GM19438 (cell line): ENCODE results near the gene XDH.
A peak's percentile ranks its signal among the peaks of the same experiment; 100 is the strongest.

ENCODE experiments used
- ATAC-seq: cut with Tn5 transposase; IDR thresholded peaks from one replicate; pipeline ENCODE4 v1.9.1; 2021; ENCODE audit warnings: low read depth; ENCODE audit not compliant: unreplicated experiment

XDH gene

DNA sequence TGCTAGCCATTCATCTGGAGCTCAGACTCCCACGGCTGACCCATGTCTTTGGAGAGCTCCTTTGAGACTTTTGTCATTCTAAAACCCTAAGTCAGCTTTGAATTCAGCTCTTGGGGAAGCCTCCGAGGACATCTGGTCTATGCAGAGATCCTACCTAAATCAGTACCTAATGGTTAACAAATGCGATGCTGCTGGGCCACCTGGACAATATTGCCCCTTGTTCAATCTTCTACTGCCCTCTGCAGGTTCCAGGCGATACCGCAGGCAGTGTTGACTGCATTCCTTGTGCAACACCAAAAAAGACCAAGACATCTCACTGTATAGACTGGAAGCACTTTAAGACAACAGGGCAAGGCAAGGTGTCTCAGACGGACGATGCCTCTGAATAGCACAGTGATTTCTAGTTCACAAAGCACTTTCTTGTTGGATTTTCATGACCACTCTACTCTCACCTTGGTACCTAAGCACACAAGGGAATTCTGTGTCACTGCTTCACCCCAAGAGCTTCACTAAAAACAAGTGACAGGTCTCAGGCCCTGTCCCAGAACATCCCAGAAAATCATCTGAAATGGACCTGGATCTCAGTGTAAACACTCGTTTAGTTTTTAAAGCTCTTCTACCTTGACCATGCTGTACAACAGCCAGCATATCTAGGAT lies 80.9 kb downstream of the XDH start:
- ATAC-seq: peak; percentile 80

DNA sequence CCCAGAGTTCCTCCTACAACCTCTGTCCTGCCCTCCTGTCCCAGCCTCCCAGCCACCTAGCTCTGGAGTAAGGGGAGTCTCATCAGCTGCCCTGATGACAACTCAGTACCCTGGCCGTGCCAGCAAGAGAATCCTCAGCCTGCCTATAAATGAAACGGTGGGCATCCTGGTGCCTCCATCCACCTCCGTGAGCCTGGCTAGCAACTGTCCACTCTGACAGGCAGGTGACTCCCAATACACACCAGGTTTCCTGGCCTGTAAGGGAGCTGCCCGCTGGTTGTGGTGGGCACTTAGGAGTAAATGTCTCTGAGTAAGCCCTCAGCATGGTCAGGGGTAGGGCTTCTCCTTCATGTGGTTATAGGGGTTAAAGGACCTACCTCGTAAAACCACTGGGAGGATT lies 81.5 kb downstream of the XDH start:
- ATAC-seq: no peak

DNA sequence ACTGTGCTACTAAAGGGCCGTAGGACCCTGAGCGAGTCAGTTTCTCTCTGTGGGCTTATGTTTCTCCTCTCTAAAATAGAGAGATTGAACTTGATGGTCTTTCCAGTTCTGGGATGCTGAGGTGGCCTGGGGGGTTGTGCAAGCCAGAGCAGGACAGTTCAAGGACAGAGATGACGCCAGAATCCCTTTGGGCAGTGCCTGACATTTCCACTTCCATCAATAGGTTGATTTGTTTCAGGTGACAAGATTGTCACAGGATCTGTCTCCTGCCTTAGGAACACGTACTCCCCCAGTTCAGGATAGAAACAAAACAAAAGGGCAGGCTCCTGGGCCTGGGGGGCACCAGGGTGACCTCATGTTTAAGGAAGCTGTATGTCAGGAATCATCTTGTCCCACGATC lies 82.0 kb downstream of the XDH start:
- no peak for ATAC-seq

GRCh38 chr2:31331156-31331555 lies 83.4 kb downstream of the XDH start:
- no peak for ATAC-seq

GRCh38 chr2:31329081-31329625 lies 85.4 kb downstream of the XDH start:
- ATAC-seq: no peak

DNA sequence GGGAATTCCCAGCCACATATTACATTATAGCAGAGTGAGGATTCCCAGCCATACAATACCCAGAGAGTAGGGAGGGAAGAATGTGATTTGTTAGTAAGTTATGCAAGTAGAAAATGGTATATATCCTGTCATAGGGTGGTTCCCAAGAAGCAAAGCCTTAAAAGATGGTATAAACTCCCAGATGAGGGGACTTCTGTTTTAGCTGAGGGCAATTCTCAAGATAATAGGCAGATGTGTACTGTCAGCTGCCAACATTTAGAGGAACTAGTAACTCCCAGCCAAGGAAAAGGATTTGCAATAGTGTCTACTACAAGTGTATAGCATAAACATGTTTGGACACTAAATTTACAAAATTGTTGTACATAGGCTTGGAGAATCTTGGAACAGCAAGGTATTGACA lies 86.5 kb downstream of the XDH start:
- ATAC-seq: no peak

GRCh38 chr2:31327505-31327904 lies 87.0 kb downstream of the XDH start:
- ATAC-seq: no peak

- ATAC-seq: peak; percentile 76
Measured at GRCh38 chr2:31324016-31324633, 90.4 kb downstream of the XDH start.

- no peak for ATAC-seq
Measured at GRCh38 chr2:31322371-31322770, 92.2 kb downstream of the XDH start.

DNA sequence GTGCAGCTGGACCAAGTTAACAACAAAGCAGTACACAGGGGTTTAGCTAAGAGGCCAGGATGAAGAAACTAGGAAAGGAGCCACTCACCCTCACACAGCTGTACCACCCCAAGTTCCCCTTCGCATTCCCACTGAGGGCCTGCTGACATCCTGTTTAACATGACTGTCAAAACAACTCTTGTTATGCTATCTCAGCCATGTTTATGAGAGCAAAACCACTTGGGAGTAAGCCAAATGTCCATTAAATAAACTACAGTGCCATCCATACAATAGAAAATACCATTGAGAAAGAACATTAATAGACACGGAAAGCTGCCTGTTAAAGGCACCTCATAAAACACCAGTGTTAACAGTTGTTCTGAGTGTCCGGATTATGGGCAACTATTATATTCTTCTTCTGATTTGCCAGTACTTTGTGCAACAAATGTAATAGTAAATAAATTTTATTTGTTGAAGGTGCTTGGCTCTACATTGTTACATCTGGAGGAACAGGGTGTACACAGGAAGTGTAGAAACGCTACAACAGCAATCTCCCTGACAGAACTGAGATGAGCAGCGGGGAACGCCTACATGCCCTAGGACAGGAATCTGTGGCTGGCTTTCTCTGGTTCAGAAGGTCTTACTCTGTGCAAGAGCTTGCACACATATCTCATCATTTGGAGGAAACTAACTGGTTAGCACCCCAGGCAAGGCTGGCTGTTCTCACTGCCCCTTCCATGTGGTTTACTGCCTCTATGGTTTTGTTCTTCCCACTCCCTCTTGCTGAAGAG lies 95.0 kb downstream of the XDH start:
- peak; percentile 9 for ATAC-seq

GRCh38 chr2:31318361-31319336 lies 95.9 kb downstream of the XDH start:
- ATAC-seq: peak; percentile 82

- no peak for ATAC-seq
Measured at GRCh38 chr2:31317396-31317795, 97.1 kb downstream of the XDH start.

GRCh38 chr2:31314761-31315160 lies 99.8 kb downstream of the XDH start:
- ATAC-seq: no peak

- ATAC-seq: no peak
Measured at GRCh38 chr2:31312898-31313297, 101.6 kb downstream of the XDH start.

- no peak for ATAC-seq
Measured at GRCh38 chr2:31304816-31305215, 109.7 kb downstream of the XDH start.

- ATAC-seq: no peak
Measured at GRCh38 chr2:31302940-31303563, 111.5 kb downstream of the XDH start.

DNA sequence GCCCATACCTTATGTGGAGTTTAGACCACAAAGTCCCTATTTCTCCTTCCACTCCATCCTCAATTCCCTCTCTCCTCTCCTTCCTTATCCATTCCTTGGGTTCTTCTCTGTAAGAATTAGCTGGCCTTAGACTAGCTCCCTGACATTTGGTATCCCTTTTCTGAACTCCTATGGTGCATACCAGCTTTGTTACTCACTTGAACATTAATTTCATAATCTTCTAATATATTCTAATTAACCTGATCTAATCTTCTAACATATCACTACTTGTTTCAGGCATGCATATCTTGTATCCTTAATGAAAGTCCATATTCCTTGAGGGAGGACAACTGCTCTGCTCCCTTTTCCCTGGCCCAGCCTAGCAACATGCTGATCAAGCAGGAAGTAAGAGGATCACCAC lies 114.2 kb downstream of the XDH start:
- no peak for ATAC-seq

- ATAC-seq: no peak
Measured at GRCh38 chr2:31299547-31299946, 115.0 kb downstream of the XDH start.

DNA sequence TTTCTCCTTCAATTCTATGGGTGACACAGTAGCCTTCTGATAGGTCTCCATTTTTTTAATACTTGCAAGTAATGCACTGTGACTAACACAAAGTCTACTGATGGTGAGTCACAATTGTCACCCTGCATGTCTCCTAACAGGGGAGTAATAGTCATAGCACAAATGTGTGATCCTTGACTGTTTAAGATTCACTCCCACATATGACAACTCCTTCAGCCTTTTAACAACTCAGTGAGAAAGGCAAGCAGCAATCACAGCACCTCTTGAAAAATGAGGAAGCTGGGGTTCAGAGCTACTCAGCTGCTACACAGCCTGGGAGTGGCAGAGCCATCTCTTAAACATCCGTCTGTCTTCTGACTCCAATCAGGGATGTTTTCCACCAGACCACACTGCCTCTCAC lies 116.8 kb downstream of the XDH start:
- no peak for ATAC-seq
